Astrocyte (in vitro differentiated cells and primary cell): Measurements from ENCODE around the gene NUFIP2. TPM values are rescaled to one million over a fixed set of nuclear protein-coding genes. Genes with fewer than 3 reads are reported as not detected.

Source experiments
- DNase-seq: peaks from one replicate; pipeline ENCODE4 v3.0.0-alpha.2; 2010; ENCODE audit warnings: low read depth
- FAIRE-seq: peaks from 2 replicates; lab custom pipeline; 2011; peaks lifted over from hg19 to GRCh38; lab: Jason Lieb, UNC
- H2AFZ ChIP-seq: 2 replicates; pipeline ENCODE4 v1.6.0; 2012; ENCODE audit warnings: low read depth, low read length, inconsistent platforms
- H3K27ac ChIP-seq: 2 replicates; pipeline ENCODE4 v1.5.1; 2011; ENCODE audit warnings: low read depth, low read length, inconsistent platforms
- H3K27me3 ChIP-seq: 2 replicates; pipeline ENCODE4 v1.6.0; 2011; ENCODE audit warnings: low read length, inconsistent platforms; ENCODE audit not compliant: insufficient read depth
- H3K36me3 ChIP-seq: 2 replicates; pipeline ENCODE4 v1.5.1; 2011; ENCODE audit warnings: low read length, inconsistent platforms; ENCODE audit not compliant: insufficient read depth
- H3K4me1 ChIP-seq: 2 replicates; pipeline ENCODE4 v1.5.1; 2011; ENCODE audit warnings: low read length, inconsistent platforms; ENCODE audit not compliant: insufficient read depth
- H3K4me2 ChIP-seq: 2 replicates; pipeline ENCODE4 v1.6.0; 2012; ENCODE audit warnings: low read length, inconsistent platforms
- H3K4me3 ChIP-seq: 2 replicates; pipeline ENCODE4 v1.5.1; 2011; ENCODE audit warnings: low read depth, mild to moderate bottlenecking, low read length, inconsistent platforms; ENCODE audit not compliant: insufficient read depth
- H3K79me2 ChIP-seq: 2 replicates; pipeline ENCODE4 v1.6.0; 2012; ENCODE audit warnings: mild to moderate bottlenecking, low read length, inconsistent platforms; ENCODE audit not compliant: insufficient read depth
- H3K9ac ChIP-seq: 2 replicates; pipeline ENCODE4 v1.6.0; 2012; ENCODE audit warnings: mild to moderate bottlenecking, low read length, inconsistent platforms
- H3K9me3 ChIP-seq: 2 replicates; pipeline ENCODE4 v1.5.1; 2012; ENCODE audit warnings: low read depth, mild to moderate bottlenecking, low read length, inconsistent platforms; ENCODE audit not compliant: insufficient read depth
- H4K20me1 ChIP-seq: 2 replicates; pipeline ENCODE4 v1.6.0; 2012; ENCODE audit warnings: low read length, inconsistent platforms; ENCODE audit not compliant: insufficient read depth
- H3K27ac Mint-ChIP-seq: one replicate; pipeline ENCODE4 v1.8.0; 2021; ENCODE audit warnings: mild to moderate bottlenecking, mixed read lengths; ENCODE audit not compliant: unreplicated experiment
- H3K27me3 Mint-ChIP-seq: one replicate; pipeline ENCODE4 v1.8.0; 2021; ENCODE audit warnings: low read depth, mixed read lengths; ENCODE audit not compliant: unreplicated experiment
- H3K36me3 Mint-ChIP-seq: one replicate; pipeline ENCODE4 v1.8.0; 2021; ENCODE audit warnings: low read depth, mixed read lengths; ENCODE audit not compliant: unreplicated experiment
- H3K4me1 Mint-ChIP-seq: one replicate; pipeline ENCODE4 v1.8.0; 2021; ENCODE audit warnings: low read depth, mixed read lengths; ENCODE audit not compliant: unreplicated experiment
- H3K4me3 Mint-ChIP-seq: one replicate; pipeline ENCODE4 v1.8.0; 2021; ENCODE audit warnings: mild to moderate bottlenecking, moderate library complexity, mixed read lengths; ENCODE audit not compliant: unreplicated experiment
- H3K9me3 Mint-ChIP-seq: one replicate; pipeline ENCODE4 v1.8.0; 2021; ENCODE audit warnings: mild to moderate bottlenecking, mixed read lengths; ENCODE audit not compliant: unreplicated experiment
- CTCF ChIP-seq: IDR thresholded peaks from 2 replicates; pipeline ENCODE4 v1.5.1; 2011; ENCODE audit warnings: low read depth, mild to moderate bottlenecking, inconsistent platforms, low read length, moderate library complexity; ENCODE audit not compliant: insufficient read depth
- EZH2 ChIP-seq: IDR thresholded peaks from 2 replicates; pipeline ENCODE4 v1.6.1; 2012; ENCODE audit warnings: mild to moderate bottlenecking, low read length, inconsistent platforms; ENCODE audit not compliant: insufficient read depth
- total RNA-seq: library from RNA; stranded (reverse); gene quantifications from 2 replicates; pipeline ENCODE4 v1.2.1, GENCODE V29; 2021

The NUFIP2 gene
- total RNA-seq, 1 donor from 2014 or later, result 79.8 TPM

- Histone ChIP-seq H3K79me2 (peaks cover 54% of the 10 kb centered on the region), H4K20me1 (peaks cover 52% of the 10 kb centered on the region), H3K4me1 (peaks cover 20% of the 10 kb centered on the region), H3K4me3 (peak overlapping the region; percentile 95), H3K9me3 (no peaks in the 10 kb centered on the region), H2AFZ (peak overlapping the region; percentile 37), H3K36me3 (no peaks in the 10 kb centered on the region), H3K27me3 (no peaks in the 10 kb centered on the region), H3K9ac (peak overlapping the region; percentile 98), H3K4me2 (peak overlapping the region; percentile 85), H3K27ac (peak overlapping the region; percentile 82)
- DNase-seq, result peak; percentile 16
- Mint-ChIP-seq H3K9me3 (no peaks in the 10 kb centered on the region), H3K27me3 (no peaks in the 10 kb centered on the region), H3K36me3 (peaks cover 3% of the 10 kb centered on the region), H3K4me3 (peak overlapping the region; percentile 100), H3K4me1 (peaks cover 11% of the 10 kb centered on the region), H3K27ac (peak overlapping the region; percentile 99)
- FAIRE-seq, result no peak
- no peak for TF ChIP-seq EZH2
- TF ChIP-seq CTCF, result no peak
Measured at GRCh38 chr17:29292992-29293889, 707 bp downstream of the NUFIP2 start.

- no peaks in the 10 kb centered on the region for H3K27me3 ChIP-seq
- H3K4me2 ChIP-seq, result peak overlapping the region; percentile 88
- H3K27ac ChIP-seq, result peak overlapping the region; percentile 82
- H3K9ac ChIP-seq, result peak overlapping the region; percentile 98
- no peak for TF ChIP-seq CTCF
- no peak for TF ChIP-seq EZH2
- Mint-ChIP-seq H3K36me3 (peaks cover 3% of the 10 kb centered on the region), H3K27me3 (no peaks in the 10 kb centered on the region), H3K27ac (peak overlapping the region; percentile 89), H3K9me3 (no peaks in the 10 kb centered on the region), H3K4me3 (peak overlapping the region; percentile 100), H3K4me1 (peaks cover 16% of the 10 kb centered on the region)
- H3K4me1 ChIP-seq, result peaks cover 20% of the 10 kb centered on the region
- peaks cover 5% of the 10 kb centered on the region for H3K36me3 ChIP-seq
- H3K79me2 ChIP-seq, result peaks cover 63% of the 10 kb centered on the region
- H3K9me3 ChIP-seq, result no peaks in the 10 kb centered on the region
- DNase-seq, result no peak
- peaks cover 61% of the 10 kb centered on the region for H4K20me1 ChIP-seq
- no peak for FAIRE-seq
- peak overlapping the region; percentile 37 for H2AFZ ChIP-seq
- peak overlapping the region; percentile 95 for H3K4me3 ChIP-seq
Measured at GRCh38 chr17:29292071-29292991, 1.6 kb downstream of the NUFIP2 start.
